HepG2 (cell line): ENCODE measurements around the gene LRRC27.

ENCODE experiments used
- FOXM1 ChIP-seq: sonication (generic); formaldehyde crosslinking; IDR thresholded peaks from 2 replicates; pipeline ENCODE4 v1.5.0; 2020; ENCODE audit warnings: missing genetic modification reagents
- TCF12 ChIP-seq, 2 experiments: fragments of 450-650 bp in 1 of 2; sonication (generic) in 1 of 2; formaldehyde crosslinking in 1 of 2; IDR thresholded peaks; 2 replicates each; pipeline versions ENCODE4 v1.6.1 to v1.8.0; 2017 to 2022; ENCODE audit warnings: antibody characterized with exemption in 1 of 2, mild to moderate bottlenecking in 1 of 2, missing genetic modification reagents in 1 of 2, moderate library complexity in 1 of 2
- ZNF180 ChIP-seq: sonication (generic); formaldehyde crosslinking; IDR thresholded peaks from 2 replicates; pipeline ENCODE4 v1.4.0; 2020; ENCODE audit warnings: low read depth, missing genetic modification reagents, borderline replicate concordance
- ZNF354B ChIP-seq: sonication (generic); formaldehyde crosslinking; IDR thresholded peaks from 2 replicates; pipeline ENCODE4 v1.8.0; 2022; ENCODE audit warnings: mild to moderate bottlenecking, missing genetic modification reagents
- ZNF44 ChIP-seq: sonication (generic); formaldehyde crosslinking; IDR thresholded peaks from 2 replicates; pipeline ENCODE4 v1.5.1; 2020; ENCODE audit warnings: mild to moderate bottlenecking, missing genetic modification reagents

GRCh38 chr10:132418527-132419416, 86.8 kb downstream of the LRRC27 start:
- TF ChIP-seq ZNF44 (CRISPR knock-in tag) (no peak), TCF12 (IDR thresholded peaks at IDR 0.05) (no peak), TCF12 (CRISPR knock-in tag; IDR thresholded peaks at IDR 0.05) (no peak), FOXM1 (no peak), ZNF354B (CRISPR knock-in tag) (no peak), ZNF180 (CRISPR knock-in tag) (no peak)
